ENCODE results near the gene TUT1. TPM values are rescaled to one million over a fixed set of nuclear protein-coding genes. Genes with fewer than 3 reads are reported as not detected.

TUT1 gene
- total and polyA plus RNA-seq, 4 donors, result 5.6 to 15.8 (median 13.7) TPM

- Histone ChIP-seq H3K4me1 (ENCODE audit: control insufficient read depth in 4 of 4, insufficient read depth in 4 of 4, low read length in 3 of 4) (peaks cover 9 to 60% (median 44%) of the 10 kb centered on the region in 4 donors), H3K27me3 (ENCODE audit: control insufficient read depth in 4 of 4, insufficient read depth in 4 of 4, low read length in 3 of 4) (no peaks in the 10 kb centered on the region), H3K9ac (ENCODE audit: low read depth in 1 of 2, low read length in 2 of 2) (no peak overlapping the region), H3K36me3 (ENCODE audit: control insufficient read depth in 4 of 4, insufficient read depth in 3 of 4, low read depth in 1 of 4, low read length in 3 of 4) (peaks cover 4 to 19% (median 15%) of the 10 kb centered on the region in 4 donors), H3K4me3 (ENCODE audit: low read depth in 1 of 3, low read length in 3 of 3) (no peak overlapping the region), H3K9me3 (ENCODE audit: control insufficient read depth in 4 of 4, low read length in 3 of 4) (no peaks in the 10 kb centered on the region), H3K27ac (ENCODE audit: low read depth in 1 of 2, low read length in 2 of 2) (peak overlapping the region; percentile 60 to 75)
- TF ChIP-seq HNF4A (conservative IDR thresholded peaks at IDR 0.05) (no peak), ATF3 (IDR thresholded peaks at IDR 0.05) (no peak), SP1 (IDR thresholded peaks at IDR 0.05) (no peak), EGR1 (IDR thresholded peaks at IDR 0.05; ENCODE audit: low read depth in 2 of 2) (no peak), JUND (IDR thresholded peaks at IDR 0.05) (peak; percentile 68 to 78), HNF4G (IDR thresholded peaks at IDR 0.05) (no peak), REST (IDR thresholded peaks at IDR 0.05) (no peak), NR2F2 (IDR thresholded peaks at IDR 0.05) (peak; percentile 16), RAD21 (IDR thresholded peaks at IDR 0.05) (no peak), TAF1 (conservative IDR thresholded peaks at IDR 0.05) (no peak), FOXA2 (IDR thresholded peaks at IDR 0.05) (no peak), RXRA (IDR thresholded peaks at IDR 0.05) (no peak)
- no peak for DNase-seq (ENCODE audit: low spot score)
- 55% methylated on average over 14 of the region's 14 CpGs for WGBS
Measured at GRCh38 chr11:62556108-62556874, 35.0 kb downstream of the TUT1 start.

- TF ChIP-seq ZBTB33 (IDR thresholded peaks at IDR 0.05), result no peak
- no peak for TF ChIP-seq RAD21 (IDR thresholded peaks at IDR 0.05)
- peak; percentile 24 for TF ChIP-seq REST (IDR thresholded peaks at IDR 0.05)
- peak overlapping the region in 1 of 2 donors; percentile 6 for H3K9ac ChIP-seq (ENCODE audit: low read depth in 1 of 2, low read length in 2 of 2)
- H3K4me3 ChIP-seq (ENCODE audit: low read depth in 1 of 3, low read length in 3 of 3), result no peak overlapping the region
- 61% methylated on average over 4 of the region's 4 CpGs for WGBS
- peak overlapping the region; percentile 60 to 75 for H3K27ac ChIP-seq (ENCODE audit: low read depth in 1 of 2, low read length in 2 of 2)
- H3K36me3 ChIP-seq (ENCODE audit: control insufficient read depth in 4 of 4, insufficient read depth in 3 of 4, low read depth in 1 of 4, low read length in 3 of 4), result peaks cover 4 to 19% (median 15%) of the 10 kb centered on the region in 4 donors
- no peaks in the 10 kb centered on the region for H3K9me3 ChIP-seq (ENCODE audit: control insufficient read depth in 4 of 4, low read length in 3 of 4)
- DNase-seq (ENCODE audit: low spot score), result no peak
- no peaks in the 10 kb centered on the region for H3K27me3 ChIP-seq (ENCODE audit: control insufficient read depth in 4 of 4, insufficient read depth in 4 of 4, low read length in 3 of 4)
- H3K4me1 ChIP-seq (ENCODE audit: control insufficient read depth in 4 of 4, insufficient read depth in 4 of 4, low read length in 3 of 4), result peaks cover 9 to 54% (median 40%) of the 10 kb centered on the region in 4 donors
Measured at GRCh38 chr11:62555464-62556107, 35.7 kb downstream of the TUT1 start.

Measured in liver (tissue), 9 donors.